C4-2B (cell line): Measurements from ENCODE around the gene CHPF.

Experiments used
- CTCF ChIP-seq: fragments of 450-650 bp; conservative IDR thresholded peaks from 2 replicates; pipeline ENCODE4 v1.5.1; 2017; ENCODE audit warnings: mild to moderate bottlenecking
- ZFX ChIP-seq: fragments of 450-650 bp; IDR thresholded peaks from 2 replicates; pipeline ENCODE4 v1.6.1; 2017

- TF ChIP-seq CTCF (no peak), ZFX (no peak)
Measured at GRCh38 chr2:219517954-219518778, 25.4 kb downstream of the CHPF start.
